SHP77 (cell line): Measurements from ENCODE around the gene POU2F3.
A peak's percentile ranks its signal among the peaks of the same experiment; 100 is the strongest.

Experiments
- DNase-seq, 2 experiments: peaks; one replicate each; lab custom pipeline; 2025; lab: John Stamatoyannopoulos, UW

POU2F3 gene

GRCh38 chr11:120285256-120285655 is 45.3 kb downstream of the POU2F3 start:
- DNase-seq: no peak

DNA sequence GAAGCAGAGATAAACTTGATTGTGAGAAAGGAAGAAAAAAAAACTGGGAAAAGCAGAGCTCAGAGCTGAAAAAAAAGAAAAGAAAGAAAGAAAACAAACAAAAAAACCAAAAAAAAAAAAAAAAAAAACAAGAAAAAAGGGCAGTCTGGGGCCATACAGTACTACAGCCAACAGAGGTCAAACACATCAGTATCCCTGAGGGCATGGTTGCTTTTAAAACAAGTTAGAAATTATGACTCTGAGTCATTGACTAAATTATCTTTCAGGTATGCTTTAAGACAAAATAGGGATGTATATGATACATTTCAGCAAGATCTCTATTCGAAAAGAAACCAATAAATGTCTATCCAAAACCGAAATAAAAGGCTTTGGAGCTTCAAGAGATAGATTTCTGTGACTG is 48.1 kb downstream of the POU2F3 start:
- DNase-seq: no peak

DNA sequence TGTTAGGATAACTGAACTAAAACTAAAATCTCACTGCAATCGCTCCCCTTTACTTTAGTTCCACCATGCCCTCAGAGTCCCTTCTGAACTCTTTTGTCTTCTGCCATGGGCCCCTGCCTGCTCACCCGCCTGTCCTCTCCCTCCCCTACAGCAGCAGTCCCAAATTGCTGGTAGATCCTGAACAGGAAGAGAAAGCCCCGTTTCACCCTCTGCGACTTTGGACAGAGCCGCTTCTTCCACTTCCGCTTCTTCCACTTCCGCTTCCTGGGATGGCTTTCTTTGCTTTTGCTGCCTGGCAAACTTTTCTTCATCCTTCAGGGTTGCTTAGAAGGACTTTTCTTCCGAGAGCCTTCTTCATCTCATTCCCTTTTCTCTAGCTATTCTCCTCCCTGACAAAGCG is 49.5 kb downstream of the POU2F3 start:
- no peak for DNase-seq

- DNase-seq: no peak
Observed at GRCh38 chr11:120290956-120291355, 51.0 kb downstream of the POU2F3 start.

DNA sequence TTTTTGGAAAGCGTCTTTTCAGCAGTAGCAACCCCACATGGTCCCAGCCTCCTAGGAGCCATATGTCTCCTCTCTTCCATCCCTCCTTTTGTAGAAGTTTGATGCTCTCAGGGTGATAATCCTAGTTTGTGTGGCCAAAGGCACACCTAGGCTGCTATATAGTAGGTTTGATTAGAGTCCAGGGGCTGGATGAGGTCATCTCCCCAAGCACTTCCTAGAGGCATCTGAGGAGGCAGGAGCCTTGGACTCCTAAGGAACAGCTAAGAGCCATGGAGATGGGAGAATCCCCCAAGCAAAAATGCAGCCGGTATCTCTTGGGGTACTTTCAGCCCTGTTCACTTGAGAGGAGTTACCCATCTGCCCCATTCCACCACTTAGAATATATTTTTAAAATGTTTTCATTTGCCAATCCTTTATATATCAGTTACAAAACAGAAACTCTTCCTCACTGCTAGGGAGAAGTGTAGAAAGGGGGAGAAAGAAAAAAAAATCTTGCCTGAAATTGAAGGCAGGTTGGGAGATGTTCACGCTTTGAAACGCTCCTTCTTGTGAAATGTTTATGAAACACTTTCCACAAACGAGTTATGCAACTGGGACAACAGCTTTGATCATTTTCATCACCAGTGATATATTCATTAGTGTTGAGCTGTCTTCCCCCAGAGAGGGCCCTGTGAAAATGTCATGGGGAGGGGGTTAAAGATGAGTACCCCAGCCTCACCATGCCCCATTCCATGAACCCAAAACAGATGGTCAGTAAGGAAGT is 53.3 kb downstream of the POU2F3 start:
- no peak for DNase-seq

DNA sequence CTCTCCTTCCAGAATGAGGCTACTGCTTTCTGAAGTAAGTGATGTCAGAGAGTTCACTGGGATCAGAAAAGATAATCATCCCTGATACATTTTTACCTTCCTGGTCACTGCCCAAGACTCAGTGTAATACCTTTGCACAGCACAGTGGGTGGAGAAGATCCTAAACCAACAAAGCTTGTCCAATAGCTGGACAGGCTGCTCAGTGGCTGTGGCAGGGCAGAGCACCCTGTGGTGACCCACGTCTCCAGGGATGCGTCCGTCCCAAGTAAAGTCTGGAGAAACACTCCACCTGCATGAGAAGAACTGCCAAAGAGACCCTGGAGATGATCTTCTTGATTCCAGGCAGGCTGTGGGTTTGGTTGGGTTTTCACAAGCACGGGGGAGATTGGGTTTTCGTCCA is 54.2 kb downstream of the POU2F3 start:
- no peak for DNase-seq

- DNase-seq: no peak
Observed at GRCh38 chr11:120295099-120295498, 55.2 kb downstream of the POU2F3 start.

GRCh38 chr11:120296554-120296953 is 56.6 kb downstream of the POU2F3 start:
- DNase-seq: no peak

GRCh38 chr11:120298461-120298860 is 58.5 kb downstream of the POU2F3 start:
- DNase-seq: no peak

DNA sequence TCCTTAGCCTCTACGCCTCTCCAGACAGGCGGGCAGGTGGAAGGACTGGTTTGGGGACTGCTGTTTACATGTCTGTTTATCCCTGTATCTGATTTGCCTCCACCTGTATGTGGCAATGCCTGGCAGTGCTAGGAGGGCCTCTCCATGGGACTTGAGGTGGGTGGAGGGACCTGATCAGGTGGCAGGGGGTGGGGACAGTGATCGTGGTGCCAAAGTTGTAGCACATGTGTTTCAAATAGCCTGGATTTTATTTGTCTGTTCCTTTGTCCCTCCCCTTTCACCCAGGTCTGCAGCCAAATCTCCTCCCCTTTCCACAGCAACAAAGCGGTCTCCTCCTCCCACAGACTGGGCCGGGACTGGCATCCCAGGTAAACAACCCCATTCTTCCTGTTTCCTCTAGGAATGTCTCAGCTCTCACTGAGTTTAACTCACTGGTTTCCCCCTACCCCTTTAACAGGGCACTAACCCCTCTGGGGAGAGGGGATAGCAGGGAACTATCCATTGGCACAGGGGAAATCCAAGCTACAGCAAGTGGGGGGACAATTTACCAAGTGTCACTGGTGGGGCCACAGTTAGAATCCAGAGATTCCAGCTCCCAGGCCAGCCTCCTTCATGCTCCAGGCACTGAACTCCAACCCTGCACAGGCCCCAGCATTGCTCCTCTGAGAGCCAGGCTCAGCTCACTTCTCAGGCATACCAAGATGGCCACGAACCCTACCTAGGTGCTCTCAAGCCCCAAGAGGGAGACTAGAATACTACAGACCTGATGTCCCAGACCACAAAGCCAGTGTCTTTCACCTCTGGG is 62.3 kb downstream of the POU2F3 start:
- DNase-seq: no peak

- DNase-seq: peak; percentile 61 to 66
Observed at GRCh38 chr11:120303004-120303637, 63.2 kb downstream of the POU2F3 start.

DNA sequence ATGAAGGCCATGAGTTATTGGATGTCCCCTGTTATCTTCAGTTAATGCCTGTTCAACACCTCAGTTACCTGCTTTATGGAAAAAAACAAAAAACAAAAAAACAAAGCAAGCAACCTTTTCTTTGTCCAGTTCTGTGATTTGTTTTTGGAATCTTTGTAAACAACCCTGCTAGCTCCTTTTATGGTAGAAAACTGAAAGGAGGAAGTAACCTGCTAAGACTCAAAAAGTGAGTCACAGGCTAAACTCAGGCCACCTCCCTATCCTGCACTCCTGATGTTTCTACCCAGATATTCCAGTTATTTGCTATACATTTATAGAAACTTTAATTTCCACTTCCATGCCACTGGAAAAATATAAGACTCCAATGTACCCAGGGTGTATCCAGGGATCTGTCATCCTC is 64.6 kb downstream of the POU2F3 start:
- no peak for DNase-seq

- no peak for DNase-seq
Observed at GRCh38 chr11:120305286-120305685, 65.3 kb downstream of the POU2F3 start.

GRCh38 chr11:120306519-120307242 is 66.7 kb downstream of the POU2F3 start:
- no peak for DNase-seq

GRCh38 chr11:120307476-120307875 is 67.5 kb downstream of the POU2F3 start:
- DNase-seq: no peak

DNA sequence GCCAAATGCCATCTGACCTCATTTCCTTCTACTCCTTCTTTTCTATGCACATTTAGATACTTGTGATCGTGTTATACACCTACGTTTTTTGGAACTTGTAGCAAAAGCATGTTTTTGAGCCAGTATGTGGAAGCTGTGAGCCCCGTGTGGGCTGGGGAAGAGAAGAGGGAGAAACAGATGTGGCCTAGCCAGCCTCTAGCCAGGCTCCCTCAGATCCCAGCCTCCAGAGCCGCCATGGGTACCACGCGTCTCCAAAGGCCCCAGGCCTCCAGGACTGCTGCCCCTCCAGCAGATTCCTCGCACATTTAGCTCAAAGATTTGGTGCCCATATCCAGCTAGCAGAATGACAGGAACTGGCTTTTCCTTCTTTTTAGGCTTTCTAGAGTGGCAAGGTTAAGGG is 68.1 kb downstream of the POU2F3 start:
- DNase-seq: no peak

- DNase-seq: no peak
Observed at GRCh38 chr11:120310870-120311269, 70.9 kb downstream of the POU2F3 start.

DNA sequence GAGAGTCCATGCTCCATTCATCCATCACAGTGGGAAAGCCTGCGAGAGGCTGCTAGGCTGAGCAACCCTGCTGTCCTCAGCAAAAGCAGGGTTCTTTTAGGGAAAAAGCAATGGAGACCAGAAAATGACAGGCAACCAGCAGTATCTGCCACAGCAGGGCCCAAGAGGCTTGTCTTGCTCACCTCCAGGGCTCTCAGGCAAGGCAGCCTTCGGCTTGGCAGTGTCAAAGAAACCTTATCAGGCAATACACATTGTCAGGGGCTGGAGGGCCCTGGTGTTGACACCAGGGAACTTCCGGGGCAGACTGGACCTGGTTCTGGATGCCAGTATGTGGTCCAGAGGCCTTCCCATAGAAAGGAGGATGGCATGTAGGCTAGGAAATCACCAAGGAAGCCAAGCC is 74.9 kb downstream of the POU2F3 start:
- no peak for DNase-seq

DNA sequence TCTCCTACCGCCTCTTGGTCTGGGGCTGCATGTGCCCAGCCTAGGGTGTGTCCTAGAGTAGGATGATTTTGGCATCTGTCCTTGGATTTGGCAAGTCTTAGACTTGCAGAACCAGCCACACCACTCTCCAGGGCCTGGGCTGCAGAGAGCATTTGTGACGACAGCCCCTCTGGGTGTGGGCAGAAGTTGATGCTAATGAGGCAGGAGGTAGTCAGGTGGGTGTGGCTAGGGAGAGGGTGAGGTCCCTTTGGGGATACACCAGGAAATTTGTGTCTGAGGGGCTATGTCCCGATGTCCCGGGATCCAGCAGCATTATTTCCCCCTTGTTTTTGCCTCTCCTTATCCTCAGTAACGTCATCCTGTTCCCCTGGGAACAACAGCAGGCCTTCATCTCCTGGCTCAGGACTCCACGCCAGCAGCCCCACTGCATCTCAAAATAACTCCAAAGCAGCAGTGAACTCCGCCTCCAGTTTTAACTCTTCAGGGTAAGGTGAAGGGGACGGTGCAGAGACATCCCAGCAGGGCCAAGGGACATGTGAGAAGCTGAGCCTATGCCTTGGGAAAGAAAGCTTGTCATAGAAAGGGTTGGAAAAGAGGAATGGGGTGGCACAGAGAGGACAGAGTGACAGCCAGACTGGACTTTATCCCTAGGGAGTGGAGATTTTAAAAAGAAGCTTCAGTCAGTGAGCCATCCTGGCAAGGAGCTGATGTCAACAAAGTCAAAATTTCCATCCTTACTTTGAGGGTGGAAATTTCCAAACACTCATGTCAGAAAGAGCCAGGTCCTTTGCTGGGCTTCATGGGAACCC is 77.1 kb downstream of the POU2F3 start:
- no peak for DNase-seq

DNA sequence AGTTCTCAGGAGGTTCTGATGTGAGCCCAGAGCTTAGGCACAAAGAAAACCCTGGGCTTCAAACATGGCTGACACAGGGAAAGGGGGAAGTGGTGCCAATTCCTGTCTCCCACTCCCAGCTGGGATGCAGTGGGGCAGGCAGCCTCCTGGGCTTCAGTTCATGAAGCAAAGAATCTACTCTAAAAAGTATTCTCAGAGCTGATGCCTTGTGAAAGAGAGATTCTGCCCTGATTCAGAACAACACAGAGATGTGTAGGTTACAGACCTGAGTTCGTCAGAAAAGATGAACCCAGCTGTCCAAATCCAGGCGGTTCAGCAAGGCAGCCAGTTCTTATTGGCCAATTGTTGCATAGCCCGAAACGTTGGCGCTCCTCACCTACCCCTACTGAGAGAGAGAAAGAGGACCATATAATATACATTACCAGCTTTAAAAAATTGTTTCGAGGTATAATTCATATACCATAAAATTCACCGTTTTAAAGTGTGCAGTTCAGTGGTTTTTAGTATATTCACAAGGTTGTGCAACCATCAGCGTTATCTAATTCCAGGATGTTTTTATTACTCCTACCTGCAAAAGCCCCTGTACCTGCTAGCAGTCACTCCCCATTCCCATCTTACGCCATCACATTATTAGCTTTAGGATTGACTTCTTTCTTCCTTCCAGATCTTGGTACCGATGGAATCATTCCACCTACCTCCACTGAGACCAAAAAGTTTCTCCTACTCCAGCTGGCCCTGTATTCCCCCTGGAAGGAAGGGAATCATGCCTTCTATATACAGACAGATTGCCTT is 77.9 kb downstream of the POU2F3 start:
- no peak for DNase-seq

DNA sequence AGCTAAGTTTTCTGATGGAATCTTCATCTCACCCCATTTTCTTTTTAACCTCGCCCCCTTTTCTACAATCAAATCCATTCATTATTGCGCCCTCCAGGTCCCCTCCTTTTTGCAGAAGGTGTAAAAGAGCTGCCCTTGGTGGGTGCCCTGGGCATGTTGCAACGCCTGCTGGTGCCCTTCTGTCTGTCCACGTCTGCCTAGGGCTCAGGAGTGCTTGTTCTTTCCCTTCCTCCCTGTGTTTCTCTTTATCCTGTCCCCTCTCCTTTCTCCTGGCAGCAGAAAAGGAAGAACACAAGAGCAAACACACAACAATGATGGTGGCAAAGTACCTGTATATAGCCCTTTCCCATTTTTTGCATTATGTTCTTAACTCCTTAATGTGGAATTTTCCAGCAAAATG is 79.0 kb downstream of the POU2F3 start:
- no peak for DNase-seq
